ENCODE results near the gene MAGEA9B. TPM values are rescaled to one million over a fixed set of nuclear protein-coding genes. Genes with fewer than 3 reads are reported as not detected.

The MAGEA9B gene
- polyA plus RNA-seq, 3 donors: not detected

GRCh38 chrX:149618871-149619270, 31.6 kb upstream of the MAGEA9B start:
- no peak overlapping the region for H3K27ac Mint-ChIP-seq
- H3K4me1 Mint-ChIP-seq: no peaks in the 10 kb centered on the region
- intact Hi-C loops (cut with micrococcal nuclease): no loop called here
- DNase-seq: no peak
- H3K36me3 Mint-ChIP-seq: no peaks in the 10 kb centered on the region
- no peak overlapping the region for H2AFZ ChIP-seq (ENCODE audit: insufficient read depth, low read depth, low read length, poor library complexity, severe bottlenecking)
- no peaks in the 10 kb centered on the region for H3K27me3 ChIP-seq (ENCODE audit: control insufficient read depth in 2 of 2, insufficient read depth in 2 of 2, low read length in 2 of 2)
- H3K9ac ChIP-seq (ENCODE audit: insufficient read depth, low read length, poor library complexity, severe bottlenecking): no peak overlapping the region
- H3K4me3 Mint-ChIP-seq: no peak overlapping the region
- no peaks in the 10 kb centered on the region for H3K27me3 Mint-ChIP-seq (ENCODE audit: low read depth in 3 of 3)
- no peaks in the 10 kb centered on the region for H3K36me3 ChIP-seq (replicated peaks in 1 of 2; ENCODE audit: control insufficient read depth in 1 of 2, insufficient read depth in 2 of 2, low read length in 2 of 2)
- H3K27ac ChIP-seq (ENCODE audit: low read depth in 1 of 2, low read length in 2 of 2): no peak overlapping the region
- H3K4me1 ChIP-seq (ENCODE audit: control insufficient read depth in 1 of 2, insufficient read depth in 2 of 2, low read length in 2 of 2): no peaks in the 10 kb centered on the region
- H3K4me3 ChIP-seq (replicated peaks in 1 of 3; ENCODE audit: low read depth in 2 of 3, low read length in 3 of 3): no peak overlapping the region
- H4K20me1 ChIP-seq (ENCODE audit: insufficient read depth, low read length): peaks cover 34% of the 10 kb centered on the region
- no peaks in the 10 kb centered on the region for H3K9me3 Mint-ChIP-seq
- peaks cover 5% of the 10 kb centered on the region for H3K79me2 ChIP-seq (ENCODE audit: insufficient read depth, low read length)
- no CpG with 5 or more reads among the region's 3 CpGs for WGBS (ENCODE audit: insufficient coverage)
- H3K4me2 ChIP-seq (replicated peaks; ENCODE audit: extremely low read depth, low read length, poor library complexity, severe bottlenecking): no peak overlapping the region
- no peak for TF ChIP-seq CTCF (IDR thresholded peaks at IDR 0.05)
- H3K9me3 ChIP-seq (replicated peaks in 1 of 2; ENCODE audit: control insufficient read depth in 1 of 2, insufficient read depth in 1 of 2, low read length in 2 of 2): no peaks in the 10 kb centered on the region

DNA sequence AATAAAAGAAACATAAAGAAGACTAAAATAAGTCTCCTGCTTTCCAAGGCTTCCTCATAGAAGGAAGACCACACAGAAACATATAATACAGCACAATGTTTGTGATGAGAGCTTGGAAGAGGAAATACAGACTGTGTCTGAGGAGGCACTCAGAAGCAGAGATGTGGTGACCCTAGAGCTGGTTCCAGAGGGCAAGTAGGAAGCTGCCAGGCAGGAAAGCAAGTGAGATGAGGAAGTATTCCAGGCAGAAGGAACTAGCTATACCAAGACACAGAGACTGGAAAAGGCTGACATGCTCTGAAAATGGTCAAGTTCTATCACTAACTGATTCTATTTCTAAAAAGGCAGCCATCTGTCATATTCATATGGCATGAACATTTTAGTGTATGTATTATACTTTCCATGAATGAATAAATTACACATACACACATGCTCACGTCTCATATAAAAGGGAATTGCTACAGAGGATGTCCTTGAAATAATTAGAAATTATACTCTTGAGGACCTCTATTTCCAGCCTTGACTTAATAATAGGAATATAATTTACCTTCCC, 24.4 kb upstream of the MAGEA9B start:
- H3K27me3 ChIP-seq (ENCODE audit: control insufficient read depth in 2 of 2, insufficient read depth in 2 of 2, low read length in 2 of 2): no peaks in the 10 kb centered on the region
- no peak overlapping the region for H2AFZ ChIP-seq (ENCODE audit: insufficient read depth, low read depth, low read length, poor library complexity, severe bottlenecking)
- H3K4me1 ChIP-seq (ENCODE audit: control insufficient read depth in 1 of 2, insufficient read depth in 2 of 2, low read length in 2 of 2): no peaks in the 10 kb centered on the region
- peaks cover 4% of the 10 kb centered on the region for H3K79me2 ChIP-seq (ENCODE audit: insufficient read depth, low read length)
- intact Hi-C loops (cut with micrococcal nuclease): no loop called here
- peaks cover 7 to 8% of the 10 kb centered on the region in 2 donors for H3K36me3 ChIP-seq (replicated peaks in 1 of 2; ENCODE audit: control insufficient read depth in 1 of 2, insufficient read depth in 2 of 2, low read length in 2 of 2)
- no peak overlapping the region for H3K27ac Mint-ChIP-seq
- no peak overlapping the region for H3K27ac ChIP-seq (ENCODE audit: low read depth in 1 of 2, low read length in 2 of 2)
- no peak overlapping the region for H3K4me3 ChIP-seq (replicated peaks in 1 of 3; ENCODE audit: low read depth in 2 of 3, low read length in 3 of 3)
- TF ChIP-seq CTCF (IDR thresholded peaks at IDR 0.05): no peak
- H3K4me3 Mint-ChIP-seq: no peak overlapping the region
- peaks cover 12% of the 10 kb centered on the region in 2 donors for H3K36me3 Mint-ChIP-seq
- H3K4me1 Mint-ChIP-seq: peaks cover 2% of the 10 kb centered on the region
- H3K4me2 ChIP-seq (replicated peaks; ENCODE audit: extremely low read depth, low read length, poor library complexity, severe bottlenecking): no peak overlapping the region
- no peak overlapping the region for H3K9ac ChIP-seq (ENCODE audit: insufficient read depth, low read length, poor library complexity, severe bottlenecking)
- H3K9me3 ChIP-seq (replicated peaks in 1 of 2; ENCODE audit: control insufficient read depth in 1 of 2, insufficient read depth in 1 of 2, low read length in 2 of 2): no peaks in the 10 kb centered on the region
- peaks cover 16% of the 10 kb centered on the region for H4K20me1 ChIP-seq (ENCODE audit: insufficient read depth, low read length)
- peaks cover 0 to 3% (median 2%) of the 10 kb centered on the region in 3 donors for H3K27me3 Mint-ChIP-seq (ENCODE audit: low read depth in 3 of 3)
- no CpG with 5 or more reads among the region's 1 CpG for WGBS (ENCODE audit: insufficient coverage)
- peaks cover 0 to 2% (median 0%) of the 10 kb centered on the region in 7 donors for H3K9me3 Mint-ChIP-seq
- DNase-seq: no peak

Measured in CD14-positive monocyte (primary cell).